H9 (cell line): Measurements from ENCODE around the gene POLD1. TPM values are rescaled to one million over a fixed set of nuclear protein-coding genes. Genes with fewer than 3 reads are reported as not detected.

Experiments used
- DNase-seq: peaks from one replicate; pipeline ENCODE4 v3.0.0-alpha.2; 2017
- H2AFZ ChIP-seq: one replicate; pipeline ENCODE4 v1.6.1; 2013; ENCODE audit warnings: mild to moderate bottlenecking, low read length, control low read depth, moderate library complexity
- H2AK5ac ChIP-seq: 2 replicates; pipeline ENCODE4 v1.6.1; 2013; ENCODE audit warnings: low read length, control low read depth, mixed read lengths; ENCODE audit not compliant: insufficient read length
- H2BK120ac ChIP-seq: one replicate; pipeline ENCODE4 v1.6.1; 2013; ENCODE audit warnings: low read depth, mild to moderate bottlenecking, low read length, control low read depth, inconsistent platforms; ENCODE audit not compliant: poor library complexity, severe bottlenecking
- H2BK12ac ChIP-seq: 2 replicates; pipeline ENCODE4 v1.6.1; 2013; ENCODE audit warnings: low read length, control low read depth, mixed read lengths, low read depth; ENCODE audit not compliant: insufficient read length
- H2BK15ac ChIP-seq: 2 replicates; pipeline ENCODE4 v1.6.1; 2013; ENCODE audit warnings: low read depth, low read length, control low read depth
- H2BK20ac ChIP-seq: one replicate; pipeline ENCODE4 v1.6.1; 2013; ENCODE audit warnings: low read depth, mild to moderate bottlenecking, low read length, control low read depth, inconsistent platforms; ENCODE audit not compliant: poor library complexity, severe bottlenecking
- H2BK5ac ChIP-seq: 2 replicates; pipeline ENCODE4 v1.6.1; 2013; ENCODE audit warnings: low read length, control low read depth, mixed read lengths; ENCODE audit not compliant: insufficient read length
- H3K14ac ChIP-seq: 2 replicates; pipeline ENCODE4 v1.6.1; 2013; ENCODE audit warnings: low read length, control low read depth; ENCODE audit not compliant: insufficient read depth
- H3K18ac ChIP-seq: 2 replicates; pipeline ENCODE4 v1.6.1; 2013; ENCODE audit warnings: low read depth, mild to moderate bottlenecking, mixed read lengths, low read length, control low read depth; ENCODE audit not compliant: insufficient read length
- H3K23ac ChIP-seq: 2 replicates; pipeline ENCODE4 v1.6.1; 2013; ENCODE audit warnings: low read length, control low read depth, mixed read lengths, low read depth; ENCODE audit not compliant: insufficient read length
- H3K23me2 ChIP-seq: 2 replicates; pipeline ENCODE4 v1.6.1; 2013; ENCODE audit warnings: low read depth, mild to moderate bottlenecking, mixed read lengths, low read length, control low read depth; ENCODE audit not compliant: insufficient read length, poor library complexity, severe bottlenecking
- H3K27ac ChIP-seq: 2 replicates; pipeline ENCODE4 v1.5.1; 2013; ENCODE audit warnings: low read length, control low read depth, mixed read lengths, low read depth; ENCODE audit not compliant: insufficient read length
- H3K27me3 ChIP-seq: 2 replicates; pipeline ENCODE4 v1.6.1; 2013; ENCODE audit warnings: low read length, control low read depth, inconsistent platforms; ENCODE audit not compliant: insufficient read depth
- H3K4ac ChIP-seq: 2 replicates; pipeline ENCODE4 v1.6.1; 2013; ENCODE audit warnings: low read depth, mild to moderate bottlenecking, control low read depth, inconsistent platforms, low read length, moderate library complexity
- H3K4me1 ChIP-seq: 2 replicates; pipeline ENCODE4 v1.6.1; 2013; ENCODE audit warnings: low read length, control low read depth, inconsistent platforms; ENCODE audit not compliant: insufficient read depth
- H3K4me2 ChIP-seq: 2 replicates; pipeline ENCODE4 v1.6.1; 2013; ENCODE audit warnings: low read length, control low read depth, mixed read lengths; ENCODE audit not compliant: insufficient read length, insufficient read depth
- H3K56ac ChIP-seq: 2 replicates; pipeline ENCODE4 v1.6.1; 2013; ENCODE audit warnings: low read depth, mild to moderate bottlenecking, mixed read lengths, low read length, control low read depth; ENCODE audit not compliant: insufficient read length
- H3K79me1 ChIP-seq: 2 replicates; pipeline ENCODE4 v1.6.1; 2013; ENCODE audit warnings: low read depth, mild to moderate bottlenecking, moderate library complexity, low read length, control low read depth, inconsistent platforms; ENCODE audit not compliant: insufficient read depth, poor library complexity, severe bottlenecking
- H3K79me2 ChIP-seq: 2 replicates; pipeline ENCODE4 v1.6.1; 2013; ENCODE audit warnings: low read length, control low read depth, inconsistent platforms; ENCODE audit not compliant: insufficient read depth
- H3K9ac ChIP-seq: 2 replicates; pipeline ENCODE4 v1.6.1; 2013; ENCODE audit warnings: low read length, control low read depth, mixed read lengths; ENCODE audit not compliant: insufficient read length; ENCODE audit errors: extremely low read depth
- H3K9me3 ChIP-seq: one replicate; pipeline ENCODE4 v1.6.1; 2013; ENCODE audit warnings: low read depth, low read length, inconsistent platforms; ENCODE audit not compliant: control insufficient read depth
- H3T11ph ChIP-seq: one replicate; pipeline ENCODE4 v1.6.1; 2013; ENCODE audit warnings: mild to moderate bottlenecking, low read length, control low read depth, inconsistent platforms
- H4K20me1 ChIP-seq: one replicate; pipeline ENCODE4 v1.6.1; 2013; ENCODE audit not compliant: control insufficient read depth, insufficient read length, insufficient read depth
- H4K5ac ChIP-seq: 2 replicates; pipeline ENCODE4 v1.6.1; 2013; ENCODE audit warnings: low read depth, mild to moderate bottlenecking, mixed read lengths, low read length, control low read depth; ENCODE audit not compliant: insufficient read length
- H4K8ac ChIP-seq: replicated peaks from 2 replicates; pipeline ENCODE4 v1.6.1; 2013; ENCODE audit warnings: low read length, control low read depth, mixed read lengths, low read depth; ENCODE audit not compliant: insufficient read length
- H4K91ac ChIP-seq: 2 replicates; pipeline ENCODE4 v1.6.1; 2013; ENCODE audit warnings: low read depth, mild to moderate bottlenecking, moderate library complexity, mixed read lengths, low read length, control low read depth; ENCODE audit not compliant: insufficient read length
- H3K27ac Mint-ChIP-seq, 3 experiments: 2 replicates in 2 of 3; 3 replicates in 1 of 3; pipeline ENCODE4 v1.8.0; 2020 to 2021; ENCODE audit warnings: mixed read lengths in 3 of 3, mild to moderate bottlenecking in 1 of 3, moderate library complexity in 1 of 3
- H3K27me3 Mint-ChIP-seq: 2 replicates; pipeline ENCODE4 v1.8.0; 2021; ENCODE audit warnings: low read depth, mild to moderate bottlenecking, moderate library complexity, mixed read lengths
- H3K36me3 Mint-ChIP-seq, 3 experiments: 2 replicates in 2 of 3; 3 replicates in 1 of 3; pipeline ENCODE4 v1.8.0; 2020 to 2021; ENCODE audit warnings: low read depth in 3 of 3, mixed read lengths in 3 of 3; ENCODE audit not compliant: insufficient read depth in 1 of 3
- H3K4me1 Mint-ChIP-seq, 2 experiments: 2 replicates each; pipeline ENCODE4 v1.8.0; 2020; ENCODE audit warnings: mixed read lengths in 2 of 2
- H3K4me3 Mint-ChIP-seq, 2 experiments: 2 replicates in 1 of 2; 3 replicates in 1 of 2; pipeline ENCODE4 v1.8.0; 2020 to 2021; ENCODE audit warnings: mild to moderate bottlenecking in 2 of 2, mixed read lengths in 2 of 2, moderate library complexity in 1 of 2
- H3K9me3 Mint-ChIP-seq, 2 experiments: 2 replicates in 1 of 2; 3 replicates in 1 of 2; pipeline ENCODE4 v1.8.0; 2020; ENCODE audit warnings: mild to moderate bottlenecking in 2 of 2, mixed read lengths in 2 of 2, moderate library complexity in 1 of 2
- WGBS: extraction: QIAGEN DNeasy Blood & Tissue Kit; methylation state at CpG from one replicate; pipeline ENCODE4 v1.1.7; 2013; ENCODE audit warnings: missing lambda C conversion rate, low lambda C conversion rate, mixed read lengths; ENCODE audit not compliant: insufficient read length; ENCODE audit errors: extremely low coverage; 5-methylcytosine and 5-hydroxymethylcytosine counted together
- total RNA-seq: library from RNA; stranded (reverse); gene quantifications from 2 replicates; pipeline ENCODE4 v1.2.1, GENCODE V29; 2021
- TF ChIP-seq, protein P1 (sequence below): fragments of 200-600 bp; sonication (generic); conservative IDR thresholded peaks from 3 replicates; pipeline ENCODE4 v1.8.0; 2021; ENCODE audit warnings: antibody characterized with exemption, mild to moderate bottlenecking

POLD1 gene
- total RNA-seq, 1 experiment from 2014 or later, result 165 TPM

- H3K9me3 Mint-ChIP-seq, result no peaks in the 10 kb centered on the region; a peak in 1 of 5 replicates
These were observed 74.4 kb downstream of the POLD1 start for GRCh38 chr19:50458396-50459066.

More at GRCh38 chr19:50458396-50459066, 74.4 kb downstream of the POLD1 start:
- H2BK120ac ChIP-seq, result no peak overlapping the region
- H3K9me3 ChIP-seq, result no peaks in the 10 kb centered on the region
- no peaks in the 10 kb centered on the region for H3K23me2 ChIP-seq
- no peak overlapping the region for H2AK5ac ChIP-seq
- Mint-ChIP-seq H3K36me3 (peaks cover 0 to 3% (median 2%) of the 10 kb centered on the region in 3 experiments; a peak in 2 of 7 replicates), H3K4me3 (no peak overlapping the region), H3K27me3 (peaks cover 15% of the 10 kb centered on the region), H3K27ac (no peak overlapping the region), H3K4me1 (peaks cover 2 to 7% of the 10 kb centered on the region in 2 experiments)
- no CpG with 5 or more reads among the region's 50 CpGs for WGBS
- no peak overlapping the region for H3K27ac ChIP-seq
- H3K9ac ChIP-seq, result no peak overlapping the region
- H2AFZ ChIP-seq, result no peak overlapping the region
- no peaks in the 10 kb centered on the region for H3K27me3 ChIP-seq
- H3K79me2 ChIP-seq, result no peaks in the 10 kb centered on the region
- no peak overlapping the region for H2BK12ac ChIP-seq
- no peak overlapping the region for H2BK20ac ChIP-seq
- no peak overlapping the region for H2BK15ac ChIP-seq
- no peak for DNase-seq
- no peak overlapping the region for H3K23ac ChIP-seq
- peaks cover 6% of the 10 kb centered on the region for H4K20me1 ChIP-seq
- no peak overlapping the region for H3K14ac ChIP-seq
- TF ChIP-seq, protein P1, sequence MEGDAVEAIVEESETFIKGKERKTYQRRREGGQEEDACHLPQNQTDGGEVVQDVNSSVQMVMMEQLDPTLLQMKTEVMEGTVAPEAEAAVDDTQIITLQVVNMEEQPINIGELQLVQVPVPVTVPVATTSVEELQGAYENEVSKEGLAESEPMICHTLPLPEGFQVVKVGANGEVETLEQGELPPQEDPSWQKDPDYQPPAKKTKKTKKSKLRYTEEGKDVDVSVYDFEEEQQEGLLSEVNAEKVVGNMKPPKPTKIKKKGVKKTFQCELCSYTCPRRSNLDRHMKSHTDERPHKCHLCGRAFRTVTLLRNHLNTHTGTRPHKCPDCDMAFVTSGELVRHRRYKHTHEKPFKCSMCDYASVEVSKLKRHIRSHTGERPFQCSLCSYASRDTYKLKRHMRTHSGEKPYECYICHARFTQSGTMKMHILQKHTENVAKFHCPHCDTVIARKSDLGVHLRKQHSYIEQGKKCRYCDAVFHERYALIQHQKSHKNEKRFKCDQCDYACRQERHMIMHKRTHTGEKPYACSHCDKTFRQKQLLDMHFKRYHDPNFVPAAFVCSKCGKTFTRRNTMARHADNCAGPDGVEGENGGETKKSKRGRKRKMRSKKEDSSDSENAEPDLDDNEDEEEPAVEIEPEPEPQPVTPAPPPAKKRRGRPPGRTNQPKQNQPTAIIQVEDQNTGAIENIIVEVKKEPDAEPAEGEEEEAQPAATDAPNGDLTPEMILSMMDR, result no peak
- H3T11ph ChIP-seq, result no peak overlapping the region
- H3K4me1 ChIP-seq, result no peaks in the 10 kb centered on the region
- no peak overlapping the region for H4K8ac ChIP-seq
- no peak overlapping the region for H2BK5ac ChIP-seq
- no peak overlapping the region for H3K56ac ChIP-seq
- no peaks in the 10 kb centered on the region for H3K79me1 ChIP-seq
- H4K91ac ChIP-seq, result no peak overlapping the region
- no peak overlapping the region for H3K4ac ChIP-seq
- no peak overlapping the region for H3K4me2 ChIP-seq
- no peak overlapping the region for H4K5ac ChIP-seq
- H3K18ac ChIP-seq, result no peak overlapping the region
